KMS-11 (cell line): Measurements from ENCODE around the gene ZIC1.

ENCODE experiments used
- H2AFZ ChIP-seq: fragments of 200-600 bp; sonication (generic); 2 replicates; pipeline ENCODE4 v1.6.1; 2016; ENCODE audit warnings: antibody characterized with exemption, mixed run types, low read depth
- H3K27ac ChIP-seq: fragments of 200-600 bp; sonication (generic); 2 replicates; pipeline ENCODE4 v1.6.1; 2016; ENCODE audit warnings: mild to moderate bottlenecking, mixed run types
- H3K27me3 ChIP-seq: fragments of 200-600 bp; sonication (generic); 2 replicates; pipeline ENCODE4 v1.6.1; 2017; ENCODE audit warnings: mild to moderate bottlenecking, low read depth, mixed run types, moderate library complexity; ENCODE audit not compliant: insufficient read depth
- H3K36me3 ChIP-seq: fragments of 200-600 bp; sonication (generic); 2 replicates; pipeline ENCODE4 v1.6.1; 2017; ENCODE audit warnings: mild to moderate bottlenecking, mixed run types; ENCODE audit not compliant: insufficient read depth
- H3K4me1 ChIP-seq: fragments of 200-600 bp; sonication (generic); 2 replicates; pipeline ENCODE4 v1.6.1; 2016; ENCODE audit warnings: mild to moderate bottlenecking, low read depth, mixed run types; ENCODE audit not compliant: poor library complexity, severe bottlenecking
- H3K4me2 ChIP-seq: fragments of 200-600 bp; sonication (generic); 2 replicates; pipeline ENCODE4 v1.7.0; 2016; ENCODE audit warnings: mild to moderate bottlenecking, mixed run types
- H3K4me3 ChIP-seq: fragments of 200-600 bp; sonication (generic); IDR thresholded peaks from 2 replicates; pipeline ENCODE4 v1.6.1; 2017; ENCODE audit warnings: low read depth, low read length, mixed read lengths; ENCODE audit not compliant: insufficient read depth
- H3K79me2 ChIP-seq: fragments of 200-600 bp; sonication (generic); 2 replicates; pipeline ENCODE4 v1.6.1; 2016; ENCODE audit warnings: low read depth, mixed run types; ENCODE audit not compliant: insufficient read depth
- H3K9ac ChIP-seq: fragments of 200-600 bp; sonication (generic); 2 replicates; pipeline ENCODE4 v1.6.1; 2016; ENCODE audit warnings: mild to moderate bottlenecking, mixed run types
- H4K20me1 ChIP-seq: fragments of 200-600 bp; sonication (generic); 2 replicates; pipeline ENCODE4 v1.6.1; 2016; ENCODE audit warnings: mild to moderate bottlenecking, mixed run types; ENCODE audit not compliant: insufficient read depth
- CTCF ChIP-seq: fragments of 200-600 bp; sonication (generic); conservative IDR thresholded peaks from 2 replicates; pipeline ENCODE4 v1.6.1; 2017; ENCODE audit warnings: low read depth, mild to moderate bottlenecking, antibody characterized with exemption, low read length, moderate library complexity, mixed read lengths

ZIC1 gene

GRCh38 chr3:147397155-147397874 is 11.8 kb upstream of the ZIC1 start:
- no peaks in the 10 kb centered on the region for H3K79me2 ChIP-seq
- H3K36me3 ChIP-seq: no peaks in the 10 kb centered on the region
- no peak for TF ChIP-seq CTCF
- H3K27ac ChIP-seq: no peak overlapping the region
- no peaks in the 10 kb centered on the region for H3K4me1 ChIP-seq
- no peak overlapping the region for H3K9ac ChIP-seq
- no peaks in the 10 kb centered on the region for H4K20me1 ChIP-seq
- no peak overlapping the region for H3K4me2 ChIP-seq
- H2AFZ ChIP-seq: no peak overlapping the region
- H3K4me3 ChIP-seq: no peak overlapping the region
- no peaks in the 10 kb centered on the region for H3K27me3 ChIP-seq

GRCh38 chr3:147397875-147398812 is 11.0 kb upstream of the ZIC1 start:
- H3K27me3 ChIP-seq: no peaks in the 10 kb centered on the region
- TF ChIP-seq CTCF: no peak
- no peak overlapping the region for H2AFZ ChIP-seq
- H3K79me2 ChIP-seq: no peaks in the 10 kb centered on the region
- no peaks in the 10 kb centered on the region for H4K20me1 ChIP-seq
- no peak overlapping the region for H3K4me2 ChIP-seq
- H3K36me3 ChIP-seq: no peaks in the 10 kb centered on the region
- no peak overlapping the region for H3K4me3 ChIP-seq
- no peaks in the 10 kb centered on the region for H3K4me1 ChIP-seq
- no peak overlapping the region for H3K27ac ChIP-seq
- H3K9ac ChIP-seq: no peak overlapping the region

- Histone ChIP-seq H3K4me2 (no peak overlapping the region), H2AFZ (no peak overlapping the region), H3K36me3 (no peaks in the 10 kb centered on the region), H3K9ac (no peak overlapping the region), H3K4me1 (no peaks in the 10 kb centered on the region), H3K27ac (no peak overlapping the region), H3K79me2 (no peaks in the 10 kb centered on the region), H3K4me3 (no peak overlapping the region), H4K20me1 (no peaks in the 10 kb centered on the region), H3K27me3 (no peaks in the 10 kb centered on the region)
- no peak for TF ChIP-seq CTCF
Observed at GRCh38 chr3:147398813-147399534, 10.2 kb upstream of the ZIC1 start.

GRCh38 chr3:147400111-147400510 is 9.1 kb upstream of the ZIC1 start:
- Histone ChIP-seq H3K79me2 (no peaks in the 10 kb centered on the region), H3K4me2 (no peak overlapping the region), H3K27me3 (no peaks in the 10 kb centered on the region), H3K9ac (no peak overlapping the region), H3K4me3 (no peak overlapping the region), H3K27ac (no peak overlapping the region), H4K20me1 (no peaks in the 10 kb centered on the region), H2AFZ (no peak overlapping the region), H3K4me1 (no peaks in the 10 kb centered on the region), H3K36me3 (no peaks in the 10 kb centered on the region)
- TF ChIP-seq CTCF: no peak
